ENCODE data around the gene RAB11B.
"Not testable (repeated sequence)": the region's sequence is repeated elsewhere in the genome, so short reads cannot be mapped to it uniquely, and the experiment has no call there.

Gene RAB11B

GRCh38 chr19:8441725-8442544 lies 51.8 kb downstream of the RAB11B start:
- no peak for DNase-seq

GRCh38 chr19:8444140-8444676 lies 54.0 kb downstream of the RAB11B start:
- DNase-seq = not testable (repeated sequence)

DNA sequence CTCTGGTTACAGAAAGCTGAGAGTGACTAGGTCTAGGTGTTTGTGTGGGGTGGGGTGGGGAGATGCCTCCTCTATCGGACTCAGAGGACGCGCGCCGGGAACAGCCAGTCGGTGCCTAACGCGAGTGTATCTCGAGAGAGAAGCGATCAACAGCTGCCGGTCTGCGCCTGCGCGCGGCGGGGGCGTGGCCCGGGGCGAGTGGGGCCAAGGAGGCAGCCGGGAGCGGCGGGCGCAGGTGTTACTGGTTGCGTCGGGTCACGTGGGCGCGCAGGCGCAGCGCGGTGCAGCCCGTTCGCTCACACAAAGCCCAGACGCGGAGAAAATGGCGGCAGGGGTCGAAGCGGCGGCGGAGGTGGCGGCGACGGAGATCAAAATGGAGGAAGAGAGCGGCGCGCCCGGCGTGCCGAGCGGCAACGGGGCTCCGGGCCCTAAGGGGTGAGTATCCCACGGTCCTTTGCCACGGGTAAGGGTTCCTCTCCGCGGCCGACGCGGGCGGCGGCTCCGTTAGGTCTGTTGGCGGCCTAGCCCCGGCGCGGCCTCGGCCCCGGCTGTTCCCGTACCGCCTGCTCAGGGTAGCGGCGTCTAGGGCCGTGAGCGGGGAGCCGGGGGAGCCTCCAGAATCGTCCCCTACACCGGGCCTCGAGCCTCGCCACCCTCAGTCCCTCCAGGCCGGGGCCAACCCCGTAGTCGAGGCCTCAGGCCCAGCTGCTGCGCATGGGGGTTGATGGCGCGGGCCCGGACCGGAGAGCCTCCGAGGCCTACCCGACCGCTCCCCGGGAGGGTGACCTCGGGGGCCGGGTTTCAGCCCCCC lies 54.7 kb downstream of the RAB11B start, which contains the start of gene HNRNPM:
Gene HNRNPM, plus strand, starts transcription at position 299 of the 811 bp plus-strand sequence. Its CDS starts 24 bp downstream, at position 323.
- DNase-seq = peak; percentile 89

DNA sequence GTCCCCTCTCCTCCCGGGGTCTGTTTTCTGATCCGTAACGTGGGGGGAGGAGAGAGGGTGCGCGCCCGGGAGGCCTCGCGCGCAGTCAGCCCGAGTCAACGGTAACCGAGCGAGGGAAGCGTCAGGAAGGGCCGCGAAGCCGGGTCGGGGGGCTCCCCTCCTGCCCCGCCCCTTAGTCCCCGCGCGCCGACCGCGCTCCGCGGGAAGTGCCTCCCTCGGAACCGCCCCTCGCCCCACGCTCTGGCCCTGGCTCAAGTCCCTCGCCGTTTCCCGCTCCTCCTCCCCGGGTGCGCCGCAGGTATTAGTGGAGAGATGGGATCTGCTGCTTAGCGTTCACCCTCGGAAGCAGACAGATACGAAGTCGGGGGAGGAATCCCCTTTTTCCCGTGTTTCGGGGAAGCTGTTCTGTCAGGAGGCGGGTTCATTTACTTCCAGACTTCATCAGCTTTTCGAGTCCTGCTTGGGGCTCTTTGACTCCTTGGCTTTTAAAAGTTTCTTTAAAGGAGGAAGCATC lies 55.4 kb downstream of the RAB11B start:
- no peak for DNase-seq

GRCh38 chr19:8446061-8446709 lies 56.0 kb downstream of the RAB11B start:
- no peak for DNase-seq

- DNase-seq = no peak
These were observed 59.7 kb downstream of the RAB11B start for GRCh38 chr19:8449830-8450229.

GRCh38 chr19:8451377-8451776 lies 61.2 kb downstream of the RAB11B start:
- DNase-seq = no peak

GRCh38 chr19:8451885-8452284 lies 61.7 kb downstream of the RAB11B start:
- DNase-seq = no peak

- no peak for DNase-seq
These were observed 62.4 kb downstream of the RAB11B start for GRCh38 chr19:8452446-8453123.

DNA sequence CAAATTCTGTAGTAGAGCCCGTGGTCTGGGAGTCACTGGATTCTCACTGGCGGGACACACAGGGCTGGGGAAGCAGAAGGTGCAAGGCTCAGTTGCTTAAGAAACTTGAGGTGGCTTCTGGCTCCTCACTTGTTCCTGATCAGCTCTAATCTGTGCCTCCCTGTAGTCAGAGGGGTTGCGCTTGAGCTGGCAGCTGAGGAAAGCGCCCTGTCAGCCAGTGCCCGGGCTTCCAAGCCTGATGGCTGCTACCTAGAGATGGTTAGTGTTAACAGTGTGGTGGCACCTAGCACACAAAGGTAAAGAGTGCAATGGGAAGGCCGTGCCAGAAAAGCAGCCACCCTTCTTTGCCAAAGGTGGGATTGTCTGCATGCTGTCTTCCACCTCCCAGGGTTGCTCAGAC lies 63.5 kb downstream of the RAB11B start:
- no peak for DNase-seq

Measured in SHP77 treated with DMSO at 0.1 percent for 48 hours (cell line).